H9 (cell line): ENCODE measurements around the gene DHX40. TPM values are rescaled to one million over a fixed set of nuclear protein-coding genes. Genes with fewer than 3 reads are reported as not detected.

Experiments used
- DNase-seq: peaks from one replicate; pipeline ENCODE4 v3.0.0-alpha.2; 2017
- H2AFZ ChIP-seq: one replicate; pipeline ENCODE4 v1.6.1; 2013; ENCODE audit warnings: mild to moderate bottlenecking, low read length, control low read depth, moderate library complexity
- H2AK5ac ChIP-seq: 2 replicates; pipeline ENCODE4 v1.6.1; 2013; ENCODE audit warnings: low read length, control low read depth, mixed read lengths; ENCODE audit not compliant: insufficient read length
- H2BK120ac ChIP-seq: one replicate; pipeline ENCODE4 v1.6.1; 2013; ENCODE audit warnings: low read depth, mild to moderate bottlenecking, low read length, control low read depth, inconsistent platforms; ENCODE audit not compliant: poor library complexity, severe bottlenecking
- H2BK12ac ChIP-seq: 2 replicates; pipeline ENCODE4 v1.6.1; 2013; ENCODE audit warnings: low read length, control low read depth, mixed read lengths, low read depth; ENCODE audit not compliant: insufficient read length
- H2BK15ac ChIP-seq: 2 replicates; pipeline ENCODE4 v1.6.1; 2013; ENCODE audit warnings: low read depth, low read length, control low read depth
- H2BK20ac ChIP-seq: one replicate; pipeline ENCODE4 v1.6.1; 2013; ENCODE audit warnings: low read depth, mild to moderate bottlenecking, low read length, control low read depth, inconsistent platforms; ENCODE audit not compliant: poor library complexity, severe bottlenecking
- H2BK5ac ChIP-seq: 2 replicates; pipeline ENCODE4 v1.6.1; 2013; ENCODE audit warnings: low read length, control low read depth, mixed read lengths; ENCODE audit not compliant: insufficient read length
- H3K14ac ChIP-seq: 2 replicates; pipeline ENCODE4 v1.6.1; 2013; ENCODE audit warnings: low read length, control low read depth; ENCODE audit not compliant: insufficient read depth
- H3K18ac ChIP-seq: 2 replicates; pipeline ENCODE4 v1.6.1; 2013; ENCODE audit warnings: low read depth, mild to moderate bottlenecking, mixed read lengths, low read length, control low read depth; ENCODE audit not compliant: insufficient read length
- H3K23ac ChIP-seq: 2 replicates; pipeline ENCODE4 v1.6.1; 2013; ENCODE audit warnings: low read length, control low read depth, mixed read lengths, low read depth; ENCODE audit not compliant: insufficient read length
- H3K23me2 ChIP-seq: 2 replicates; pipeline ENCODE4 v1.6.1; 2013; ENCODE audit warnings: low read depth, mild to moderate bottlenecking, mixed read lengths, low read length, control low read depth; ENCODE audit not compliant: insufficient read length, poor library complexity, severe bottlenecking
- H3K27ac ChIP-seq: 2 replicates; pipeline ENCODE4 v1.5.1; 2013; ENCODE audit warnings: low read length, control low read depth, mixed read lengths, low read depth; ENCODE audit not compliant: insufficient read length
- H3K27me3 ChIP-seq: 2 replicates; pipeline ENCODE4 v1.6.1; 2013; ENCODE audit warnings: low read length, control low read depth, inconsistent platforms; ENCODE audit not compliant: insufficient read depth
- H3K4ac ChIP-seq: 2 replicates; pipeline ENCODE4 v1.6.1; 2013; ENCODE audit warnings: low read depth, mild to moderate bottlenecking, control low read depth, inconsistent platforms, low read length, moderate library complexity
- H3K4me1 ChIP-seq: 2 replicates; pipeline ENCODE4 v1.6.1; 2013; ENCODE audit warnings: low read length, control low read depth, inconsistent platforms; ENCODE audit not compliant: insufficient read depth
- H3K4me2 ChIP-seq: 2 replicates; pipeline ENCODE4 v1.6.1; 2013; ENCODE audit warnings: low read length, control low read depth, mixed read lengths; ENCODE audit not compliant: insufficient read length, insufficient read depth
- H3K56ac ChIP-seq: 2 replicates; pipeline ENCODE4 v1.6.1; 2013; ENCODE audit warnings: low read depth, mild to moderate bottlenecking, mixed read lengths, low read length, control low read depth; ENCODE audit not compliant: insufficient read length
- H3K79me1 ChIP-seq: 2 replicates; pipeline ENCODE4 v1.6.1; 2013; ENCODE audit warnings: low read depth, mild to moderate bottlenecking, moderate library complexity, low read length, control low read depth, inconsistent platforms; ENCODE audit not compliant: insufficient read depth, poor library complexity, severe bottlenecking
- H3K79me2 ChIP-seq: 2 replicates; pipeline ENCODE4 v1.6.1; 2013; ENCODE audit warnings: low read length, control low read depth, inconsistent platforms; ENCODE audit not compliant: insufficient read depth
- H3K9ac ChIP-seq: 2 replicates; pipeline ENCODE4 v1.6.1; 2013; ENCODE audit warnings: low read length, control low read depth, mixed read lengths; ENCODE audit not compliant: insufficient read length; ENCODE audit errors: extremely low read depth
- H3K9me3 ChIP-seq: one replicate; pipeline ENCODE4 v1.6.1; 2013; ENCODE audit warnings: low read depth, low read length, inconsistent platforms; ENCODE audit not compliant: control insufficient read depth
- H3T11ph ChIP-seq: one replicate; pipeline ENCODE4 v1.6.1; 2013; ENCODE audit warnings: mild to moderate bottlenecking, low read length, control low read depth, inconsistent platforms
- H4K20me1 ChIP-seq: one replicate; pipeline ENCODE4 v1.6.1; 2013; ENCODE audit not compliant: control insufficient read depth, insufficient read length, insufficient read depth
- H4K5ac ChIP-seq: 2 replicates; pipeline ENCODE4 v1.6.1; 2013; ENCODE audit warnings: low read depth, mild to moderate bottlenecking, mixed read lengths, low read length, control low read depth; ENCODE audit not compliant: insufficient read length
- H4K8ac ChIP-seq: replicated peaks from 2 replicates; pipeline ENCODE4 v1.6.1; 2013; ENCODE audit warnings: low read length, control low read depth, mixed read lengths, low read depth; ENCODE audit not compliant: insufficient read length
- H4K91ac ChIP-seq: 2 replicates; pipeline ENCODE4 v1.6.1; 2013; ENCODE audit warnings: low read depth, mild to moderate bottlenecking, moderate library complexity, mixed read lengths, low read length, control low read depth; ENCODE audit not compliant: insufficient read length
- H3K27ac Mint-ChIP-seq, 3 experiments: 2 replicates in 2 of 3; 3 replicates in 1 of 3; pipeline ENCODE4 v1.8.0; 2020 to 2021; ENCODE audit warnings: mixed read lengths in 3 of 3, mild to moderate bottlenecking in 1 of 3, moderate library complexity in 1 of 3
- H3K27me3 Mint-ChIP-seq: 2 replicates; pipeline ENCODE4 v1.8.0; 2021; ENCODE audit warnings: low read depth, mild to moderate bottlenecking, moderate library complexity, mixed read lengths
- H3K36me3 Mint-ChIP-seq, 3 experiments: 2 replicates in 2 of 3; 3 replicates in 1 of 3; pipeline ENCODE4 v1.8.0; 2020 to 2021; ENCODE audit warnings: low read depth in 3 of 3, mixed read lengths in 3 of 3; ENCODE audit not compliant: insufficient read depth in 1 of 3
- H3K4me1 Mint-ChIP-seq, 2 experiments: 2 replicates each; pipeline ENCODE4 v1.8.0; 2020; ENCODE audit warnings: mixed read lengths in 2 of 2
- H3K4me3 Mint-ChIP-seq, 2 experiments: 2 replicates in 1 of 2; 3 replicates in 1 of 2; pipeline ENCODE4 v1.8.0; 2020 to 2021; ENCODE audit warnings: mild to moderate bottlenecking in 2 of 2, mixed read lengths in 2 of 2, moderate library complexity in 1 of 2
- H3K9me3 Mint-ChIP-seq, 2 experiments: 2 replicates in 1 of 2; 3 replicates in 1 of 2; pipeline ENCODE4 v1.8.0; 2020; ENCODE audit warnings: mild to moderate bottlenecking in 2 of 2, mixed read lengths in 2 of 2, moderate library complexity in 1 of 2
- CTCF ChIP-seq: fragments of 200-600 bp; sonication (generic); conservative IDR thresholded peaks from 3 replicates; pipeline ENCODE4 v1.8.0; 2021; ENCODE audit warnings: antibody characterized with exemption, mild to moderate bottlenecking
- total RNA-seq: library from RNA; stranded (reverse); gene quantifications from 2 replicates; pipeline ENCODE4 v1.2.1, GENCODE V29; 2021

The DHX40 gene
- total RNA-seq, 1 experiment from 2014 or later = 28.8 TPM

DNA sequence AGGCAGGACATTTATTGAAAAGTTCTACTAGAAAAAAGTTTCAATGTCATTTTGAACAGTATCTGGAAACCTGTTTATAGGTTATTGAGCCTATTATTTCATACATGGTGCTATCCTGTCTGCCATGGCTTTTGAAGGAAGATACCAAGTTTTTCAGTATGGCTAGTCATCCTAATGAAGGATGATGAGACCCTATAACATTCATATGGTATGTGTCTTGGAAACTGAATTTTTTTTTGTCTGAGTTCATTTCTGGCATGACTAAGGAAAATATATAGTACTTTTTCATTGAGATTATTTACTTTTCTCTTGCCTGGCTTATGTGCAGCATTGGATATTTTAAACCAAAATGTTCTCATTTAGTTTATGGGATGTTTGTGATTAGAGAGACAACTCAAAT, 84.5 kb downstream of the DHX40 start:
- TF ChIP-seq CTCF = no peak
- Histone ChIP-seq H3K18ac (no peak overlapping the region), H4K91ac (no peak overlapping the region), H3K4ac (no peak overlapping the region), H4K5ac (no peak overlapping the region), H2BK15ac (no peak overlapping the region), H3K23ac (no peak overlapping the region), H3T11ph (no peak overlapping the region), H3K9me3 (no peaks in the 10 kb centered on the region), H2AFZ (no peak overlapping the region), H3K9ac (no peak overlapping the region), H4K20me1 (no peaks in the 10 kb centered on the region), H2BK20ac (no peak overlapping the region), H3K4me2 (no peak overlapping the region), H3K56ac (no peak overlapping the region), H3K79me2 (no peaks in the 10 kb centered on the region; the same call in 1 of the 2 replicates), H3K23me2 (no peaks in the 10 kb centered on the region), H4K8ac (no peak overlapping the region), H2BK12ac (no peak overlapping the region), H3K27ac (no peak overlapping the region), H3K79me1 (peaks cover 7% of the 10 kb centered on the region), H3K4me1 (no peaks in the 10 kb centered on the region), H2AK5ac (no peak overlapping the region), H2BK5ac (no peak overlapping the region), H3K14ac (no peak overlapping the region), H3K27me3 (no peaks in the 10 kb centered on the region), H2BK120ac (no peak overlapping the region)
- peaks cover 0 to 4% of the 10 kb centered on the region in 2 experiments; a peak in 1 of 5 replicates for H3K9me3 Mint-ChIP-seq
- H3K4me1 Mint-ChIP-seq = no peaks in the 10 kb centered on the region
- no peak for DNase-seq
- H3K36me3 Mint-ChIP-seq = peaks cover 59 to 81% (median 76%) of the 10 kb centered on the region in 3 experiments
- no peaks in the 10 kb centered on the region for H3K27me3 Mint-ChIP-seq
- H3K27ac Mint-ChIP-seq = no peak overlapping the region
- no peak overlapping the region for H3K4me3 Mint-ChIP-seq
